GM12878 (cell line): ENCODE measurements around the gene YWHAH. TPM values are rescaled to one million over a fixed set of nuclear protein-coding genes. Genes with fewer than 3 reads are reported as not detected.

Experiments used
- ATAC-seq: fragments of 200-7000 bp; cut with Tn5 transposase; 3 replicates; pipeline ENCODE4 v1.9.1; 2020; ENCODE audit warnings: mild to moderate bottlenecking, moderate library complexity
- BruUV-seq: library from RNA; stranded (reverse); fragments of 400-500 nt; replicated peaks from 2 replicates; lab custom pipeline; 2021; lab: Mats Ljungman, UMichigan
- CTCF ChIA-PET: fragments of 300-600 bp; sonication (Branson Sonifier 250); formaldehyde crosslinking; extraction: SDS; loops from one replicate; lab custom pipeline; 2021; ENCODE audit warnings: inconsistent platforms; lab: Yijun Ruan, JAX
- POLR2A ChIA-PET: fragments of 350-600 bp; formaldehyde crosslinking; extraction: SDS; loops from one replicate; lab custom pipeline; 2021; ENCODE audit warnings: inconsistent platforms; lab: Charles Lee
- RAD21 ChIA-PET: fragments of 300-600 bp; sonication (Branson Sonifier 250); formaldehyde crosslinking; loops from one replicate; lab custom pipeline; 2023; ENCODE audit warnings: antibody characterized with exemption; ENCODE audit not compliant: unreplicated experiment; lab: Charles Lee
- SMC1A ChIA-PET: fragments of 300-600 bp; sonication (Branson Sonifier 250); formaldehyde crosslinking; loops from one replicate; lab custom pipeline; 2023; ENCODE audit not compliant: unreplicated experiment, uncharacterized antibody; lab: Charles Lee
- DNase-seq: peaks from one replicate; pipeline ENCODE4 v3.0.0-alpha.2; 2011; ENCODE audit warnings: low read depth, low spot score
- FAIRE-seq: peaks from 3 replicates; lab custom pipeline; 2011; peaks lifted over from hg19 to GRCh38; lab: Jason Lieb, UNC
- H2AFZ ChIP-seq: 2 replicates; pipeline ENCODE4 v1.6.0; 2011; ENCODE audit warnings: low read depth, low read length, control low read depth; ENCODE audit not compliant: control insufficient read depth
- H3K27ac ChIP-seq: 2 replicates; pipeline ENCODE4 v1.5.1; 2011; ENCODE audit warnings: control low read depth; ENCODE audit not compliant: control insufficient read depth, insufficient read depth
- H3K27me3 ChIP-seq, 2 experiments: replicated peaks in 1 of 2; 2 replicates each; pipeline versions ENCODE4 v1.6.0 to v1.6.1; 2011; ENCODE audit warnings: low read length in 1 of 2; ENCODE audit not compliant: control insufficient read depth in 2 of 2, insufficient read depth in 2 of 2
- H3K36me3 ChIP-seq, 2 experiments: 2 replicates each; pipeline ENCODE4 v1.5.1; 2011; ENCODE audit warnings: low read length in 1 of 2; ENCODE audit not compliant: control insufficient read depth in 2 of 2, insufficient read depth in 2 of 2
- H3K4me1 ChIP-seq: 2 replicates; pipeline ENCODE4 v1.6.1; 2011; ENCODE audit warnings: mild to moderate bottlenecking, low read length, moderate library complexity, mixed read lengths; ENCODE audit not compliant: control insufficient read depth, insufficient read depth
- H3K4me2 ChIP-seq: 2 replicates; pipeline ENCODE4 v1.6.0; 2011; ENCODE audit warnings: control low read depth; ENCODE audit not compliant: control insufficient read depth, insufficient read depth
- H3K4me3 ChIP-seq: fragments of 200-600 bp; sonication (generic); 2 replicates; pipeline ENCODE4 v1.5.1; 2016
- H3K79me2 ChIP-seq: 2 replicates; pipeline ENCODE4 v1.6.0; 2011; ENCODE audit warnings: low read length; ENCODE audit not compliant: control insufficient read depth, insufficient read depth
- H3K9ac ChIP-seq: 2 replicates; pipeline ENCODE4 v1.8.0; 2011; ENCODE audit warnings: low read length, control low read depth, mixed read lengths; ENCODE audit not compliant: control insufficient read depth, insufficient read depth
- H3K9me3 ChIP-seq: replicated peaks from 3 replicates; pipeline ENCODE4 v1.5.1; 2011; ENCODE audit warnings: mild to moderate bottlenecking, low read length; ENCODE audit not compliant: control insufficient read depth, insufficient read depth
- H4K20me1 ChIP-seq: 2 replicates; pipeline ENCODE4 v1.6.0; 2011; ENCODE audit not compliant: control insufficient read depth, insufficient read depth
- BCL11A ChIP-seq: IDR thresholded peaks from 2 replicates; pipeline ENCODE4 v1.6.1; 2011; ENCODE audit warnings: low read depth, low read length
- BCLAF1 ChIP-seq: fragments of 450-650 bp; IDR thresholded peaks from 2 replicates; pipeline ENCODE4 v1.6.1; 2017; ENCODE audit warnings: antibody characterized with exemption, mild to moderate bottlenecking, moderate library complexity
- BRCA1 ChIP-seq: IDR thresholded peaks from 2 replicates; pipeline ENCODE4 v1.6.1; 2011; ENCODE audit warnings: low read depth, low read length, improper control_type of control experiment
- CREB1 ChIP-seq: IDR thresholded peaks from 2 replicates; pipeline ENCODE4 v1.6.1; 2012; ENCODE audit warnings: low read depth, mild to moderate bottlenecking, inconsistent platforms
- DPF2 ChIP-seq: fragments of 450-650 bp; IDR thresholded peaks from 2 replicates; pipeline ENCODE4 v1.6.1; 2017; ENCODE audit warnings: mild to moderate bottlenecking
- ETV6 ChIP-seq, 2 experiments: fragments of 450-650 bp in 1 of 2; IDR thresholded peaks in 1 of 2; conservative IDR thresholded peaks in 1 of 2; 2 replicates each; pipeline ENCODE4 v1.6.1; 2014; ENCODE audit warnings: antibody characterized with exemption in 1 of 2, borderline replicate concordance in 1 of 2, low read depth in 1 of 2, mild to moderate bottlenecking in 1 of 2, moderate library complexity in 1 of 2
- HCFC1 ChIP-seq: fragments of 150-350 bp; IDR thresholded peaks from 2 replicates; pipeline ENCODE4 v1.6.1; 2014; ENCODE audit warnings: low read length
- HDAC2 ChIP-seq: fragments of 200-600 bp; sonication (generic); IDR thresholded peaks from 2 replicates; pipeline ENCODE4 v1.6.1; 2017
- IKZF2 ChIP-seq, 2 experiments: fragments of 450-650 bp; IDR thresholded peaks; 2 replicates each; pipeline ENCODE4 v1.6.1; 2017; ENCODE audit warnings: mild to moderate bottlenecking in 2 of 2, moderate library complexity in 2 of 2
- KAT2A ChIP-seq: conservative IDR thresholded peaks from 2 replicates; pipeline ENCODE4 v1.6.1; 2011; ENCODE audit warnings: low read depth, low read length; ENCODE audit not compliant: control insufficient read depth
- KDM1A ChIP-seq: fragments of 200-600 bp; sonication (generic); IDR thresholded peaks from 2 replicates; pipeline ENCODE4 v1.6.1; 2016; ENCODE audit warnings: borderline replicate concordance
- MEF2A ChIP-seq: IDR thresholded peaks from 2 replicates; pipeline ENCODE4 v1.6.1; 2011; ENCODE audit warnings: low read depth, mild to moderate bottlenecking, low read length, moderate library complexity; ENCODE audit not compliant: insufficient read depth
- MEF2B ChIP-seq: fragments of 450-650 bp; IDR thresholded peaks from 2 replicates; pipeline ENCODE4 v1.6.1; 2018; ENCODE audit warnings: mild to moderate bottlenecking, moderate library complexity; ENCODE audit not compliant: partially characterized antibody, poor library complexity, severe bottlenecking
- NFIC ChIP-seq: IDR thresholded peaks from 2 replicates; pipeline ENCODE4 v1.6.1; 2012; ENCODE audit warnings: low read depth, mild to moderate bottlenecking, inconsistent platforms, low read length, moderate library complexity
- NFXL1 ChIP-seq: fragments of 450-650 bp; IDR thresholded peaks from 2 replicates; pipeline ENCODE4 v1.6.1; 2017; ENCODE audit warnings: antibody characterized with exemption, mild to moderate bottlenecking, borderline replicate concordance
- NFYA ChIP-seq: IDR thresholded peaks from 2 replicates; pipeline ENCODE4 v1.6.1; 2011; ENCODE audit warnings: low read depth, mild to moderate bottlenecking, low read length, improper control_type of control experiment, borderline replicate concordance
- NR2F1 ChIP-seq: fragments of 450-650 bp; conservative IDR thresholded peaks from 2 replicates; pipeline ENCODE4 v1.6.1; 2017; ENCODE audit warnings: mild to moderate bottlenecking
- RB1 ChIP-seq: fragments of 450-650 bp; formaldehyde crosslinking; IDR thresholded peaks from 2 replicates; pipeline ENCODE4 v1.6.1; 2017; ENCODE audit warnings: mild to moderate bottlenecking, borderline replicate concordance
- RBBP5 ChIP-seq: fragments of 200-600 bp; sonication (generic); conservative IDR thresholded peaks from 2 replicates; pipeline ENCODE4 v1.6.1; 2016
- RELA ChIP-seq: fragments of 450-650 bp; IDR thresholded peaks from 2 replicates; pipeline ENCODE4 v1.8.0; 2014; ENCODE audit warnings: borderline replicate concordance; ENCODE audit not compliant: partially characterized antibody
- RFX5 ChIP-seq: IDR thresholded peaks from 2 replicates; pipeline ENCODE4 v1.6.1; 2011; ENCODE audit warnings: low read depth, low read length, improper control_type of control experiment
- SMAD1 ChIP-seq: fragments of 450-650 bp; IDR thresholded peaks from 2 replicates; pipeline ENCODE4 v1.6.1; 2018; ENCODE audit warnings: mild to moderate bottlenecking, low read depth; ENCODE audit not compliant: partially characterized antibody
- SREBF1 ChIP-seq: IDR thresholded peaks from 2 replicates; pipeline ENCODE4 v1.6.1; 2012; ENCODE audit warnings: mild to moderate bottlenecking, low read length
- TCF12 ChIP-seq: IDR thresholded peaks from 2 replicates; pipeline ENCODE4 v1.6.1; 2011; ENCODE audit warnings: low read depth, mild to moderate bottlenecking, low read length
- WRNIP1 ChIP-seq: IDR thresholded peaks from 2 replicates; pipeline ENCODE4 v1.6.1; 2011; ENCODE audit warnings: low read depth, low read length, improper control_type of control experiment, borderline replicate concordance
- ZNF217 ChIP-seq: fragments of 450-650 bp; IDR thresholded peaks from 2 replicates; pipeline ENCODE4 v1.6.1; 2017; ENCODE audit warnings: antibody characterized with exemption, mild to moderate bottlenecking
- ZZZ3 ChIP-seq: IDR thresholded peaks from 2 replicates; pipeline ENCODE4 v1.6.1; 2011; ENCODE audit warnings: low read depth; ENCODE audit not compliant: control insufficient read depth, insufficient read length
- WGBS: methylation state at CpG from one replicate; pipeline ENCODE4 v1.1.6; 2016; ENCODE audit warnings: low lambda C conversion rate; ENCODE audit not compliant: insufficient replicate concordance, insufficient coverage; ENCODE audit errors: missing lambda C conversion rate; 5-methylcytosine and 5-hydroxymethylcytosine counted together
- in situ Hi-C: fragments of 300-500 bp; cut with MboI; formaldehyde crosslinking; loops from 9 replicates; pipeline ENCODE4 v1.14.3; 2018; ENCODE audit warnings: mixed read lengths
- intact Hi-C: fragments of 100-400 bp; cut with micrococcal nuclease; formaldehyde crosslinking; loops from one replicate; pipeline ENCODE4 v1.14.2; 2022; ENCODE audit not compliant: unreplicated experiment
- polyA plus RNA-seq, 11 experiments: library from polyadenylated mRNA; depleted of rRNA in 4 of 11; unstranded in 6 of 11; stranded (reverse) in 5 of 11; fragments of >200 nt; fragmentation: Nextera tagmentation in 4 of 11; fragmentation: Illumina TruSeq in 1 of 11; extraction: Ambion mirVana in 4 of 11; extraction: Trizol in 1 of 11; gene quantifications; 1 replicate in 1 of 11; 2 replicates in 10 of 11; pipeline versions ENCODE4 v1.2.1 to v1.2.3, GENCODE V29; 2011 to 2016; ENCODE audit warnings: inconsistent platforms in 2 of 11, missing spikeins in 2 of 11, low read depth in 1 of 11
- total RNA-seq, 4 experiments: library from RNA; depleted of rRNA in 3 of 4; stranded (reverse); fragments of >200 nt in 3 of 4; fragmentation: Illumina TruSeq in 1 of 4; extraction: Trizol in 1 of 4; gene quantifications; 2 replicates each; pipeline versions ENCODE4 v1.2.1 to v1.2.3, GENCODE V29; 2013 to 2021

YWHAH gene
- total and polyA plus RNA-seq, 10 of the 15 experiments (the other 5 are each of a cell fraction or from before 2014, with no cell fraction given), result 34.2 to 197 (median 115) TPM

- WGBS, result 6% methylated on average over 3 of the region's 3 CpGs
- H3K9me3 ChIP-seq, result no peaks in the 10 kb centered on the region
- no peak for TF ChIP-seq TCF12
- TF ChIP-seq BCLAF1, result no peak
- TF ChIP-seq HDAC2, result no peak
- TF ChIP-seq BCL11A, result 0 out of 2 replicates have a peak, but pooled peaks have one; percentile 26
- TF ChIP-seq BRCA1, result no peak
- peak; percentile 59; the same call in 1 of the 2 replicates for TF ChIP-seq MEF2A
- no peak for TF ChIP-seq SMAD1
- TF ChIP-seq WRNIP1, result no peak
- TF ChIP-seq NFYA, result no peak
- no peak for TF ChIP-seq HCFC1
- no peak for TF ChIP-seq ZZZ3
- no peak for TF ChIP-seq IKZF2 (IDR thresholded peaks at IDR 0.05)
- no peak for TF ChIP-seq RB1
- no peak for TF ChIP-seq ZNF217
- no peak for TF ChIP-seq RBBP5
- TF ChIP-seq ETV6 (conservative IDR thresholded peaks at IDR 0.05 in 1 of 2, IDR thresholded peaks at IDR 0.05 in 1 of 2; ENCODE audit: borderline replicate concordance in 1 of 2, low read depth in 1 of 2), result no peak
- no peak for TF ChIP-seq SREBF1
- TF ChIP-seq RELA, result no peak
- TF ChIP-seq DPF2, result no peak
- TF ChIP-seq KDM1A, result no peak
- TF ChIP-seq RFX5, result no peak
- peak; percentile 57 for TF ChIP-seq MEF2B
- no peak for TF ChIP-seq NFXL1
- TF ChIP-seq KAT2A, result no peak
- TF ChIP-seq NFIC, result no peak
- TF ChIP-seq NR2F1, result no peak
- no peak for TF ChIP-seq CREB1
Measured at GRCh38 chr22:31995807-31996206, 51.5 kb downstream of the YWHAH start.

More at GRCh38 chr22:31995807-31996206, 51.5 kb downstream of the YWHAH start:
- FAIRE-seq (no peak), ATAC-seq (no peak; the same call in 1 of the 3 replicates), DNase-seq (no peak)
- in situ Hi-C loops (no loop called here), intact Hi-C loops (no loop called here)
- no TSS peak for BruUV-seq
- Histone ChIP-seq H3K9ac (no peak overlapping the region), H3K27me3 (no peaks in the 10 kb centered on the region; a peak in 1 of 4 replicates), H3K4me1 (no peaks in the 10 kb centered on the region), H3K4me3 (no peak overlapping the region), H3K79me2 (no peaks in the 10 kb centered on the region), H3K36me3 (no peaks in the 10 kb centered on the region), H3K27ac (no peak overlapping the region), H2AFZ (no peak overlapping the region), H4K20me1 (no peaks in the 10 kb centered on the region), H3K4me2 (no peak overlapping the region)
- ChIA-PET RAD21 (interaction anchor here (2.0 kb wide), 1 partner anchor 26 kb away, joined by 4 read pairs; no protein-coding TSS in a partner anchor), SMC1A (interaction anchor here (1.2 kb wide), 1 partner anchor 17 kb away, joined by 4 read pairs; no protein-coding TSS in a partner anchor), POLR2A (no interaction called here), CTCF (interaction anchor here (3.2 kb wide), 1 partner anchor 17 kb away, joined by 21 read pairs; no protein-coding TSS in a partner anchor)
